AG04450 (cell line): ENCODE results near the gene ETV1. TPM values are rescaled to one million over a fixed set of nuclear protein-coding genes. Genes with fewer than 3 reads are reported as not detected.

Experiments used
- CTCF ChIA-PET: fragments of 300-600, 350-600 bp; formaldehyde crosslinking; extraction: SDS; loops from one replicate; lab custom pipeline; 2022; ENCODE audit warnings: antibody characterized with exemption, inconsistent platforms; lab: Charles Lee
- POLR2A ChIA-PET: fragments of 350-600 bp; formaldehyde crosslinking; extraction: SDS; loops from one replicate; lab custom pipeline; 2021; ENCODE audit warnings: antibody characterized with exemption, inconsistent platforms; lab: Yijun Ruan, JAX
- DNase-seq: peaks from one replicate; pipeline ENCODE4 v3.0.0-alpha.2; 2011; ENCODE audit warnings: low read depth, low spot score
- H3K27ac ChIP-seq: one replicate; pipeline ENCODE4 v1.5.1; 2012; ENCODE audit warnings: low read depth, low read length, control low read depth
- H3K27me3 ChIP-seq: one replicate; pipeline ENCODE4 v1.6.0; 2012; ENCODE audit warnings: low read length; ENCODE audit not compliant: control insufficient read depth, insufficient read depth
- H3K4me3 ChIP-seq: 2 replicates; pipeline ENCODE4 v1.5.1; 2011; ENCODE audit warnings: mild to moderate bottlenecking, low read depth, low read length, control low read depth
- H3K9me3 ChIP-seq: 2 replicates; pipeline ENCODE4 v1.5.1; 2012; ENCODE audit warnings: low read length; ENCODE audit not compliant: control insufficient read depth, insufficient read depth
- CTCF ChIP-seq: IDR thresholded peaks from 2 replicates; pipeline ENCODE4 v1.5.1; 2011; ENCODE audit warnings: low read depth, low read length, control low read depth, inconsistent platforms
- polyA minus RNA-seq: library from RNA; depleted of rRNA, polyadenylated mRNA; stranded (reverse); fragments of >200 nt; gene quantifications from 2 replicates; pipeline ENCODE4 v1.2.3, GENCODE V29; 2011; rRNA and poly(A)+ RNA removed
- polyA plus RNA-seq: library from polyadenylated mRNA; depleted of rRNA; stranded (reverse); fragments of >200 nt; gene quantifications from 2 replicates; pipeline ENCODE4 v1.2.3, GENCODE V29; 2011; rRNA removed

Gene ETV1
- polyA plus RNA-seq (14.9 and 16.9 TPM in 2 replicates), polyA minus RNA-seq (19.7 and 22.6 TPM in 2 replicates)

DNA sequence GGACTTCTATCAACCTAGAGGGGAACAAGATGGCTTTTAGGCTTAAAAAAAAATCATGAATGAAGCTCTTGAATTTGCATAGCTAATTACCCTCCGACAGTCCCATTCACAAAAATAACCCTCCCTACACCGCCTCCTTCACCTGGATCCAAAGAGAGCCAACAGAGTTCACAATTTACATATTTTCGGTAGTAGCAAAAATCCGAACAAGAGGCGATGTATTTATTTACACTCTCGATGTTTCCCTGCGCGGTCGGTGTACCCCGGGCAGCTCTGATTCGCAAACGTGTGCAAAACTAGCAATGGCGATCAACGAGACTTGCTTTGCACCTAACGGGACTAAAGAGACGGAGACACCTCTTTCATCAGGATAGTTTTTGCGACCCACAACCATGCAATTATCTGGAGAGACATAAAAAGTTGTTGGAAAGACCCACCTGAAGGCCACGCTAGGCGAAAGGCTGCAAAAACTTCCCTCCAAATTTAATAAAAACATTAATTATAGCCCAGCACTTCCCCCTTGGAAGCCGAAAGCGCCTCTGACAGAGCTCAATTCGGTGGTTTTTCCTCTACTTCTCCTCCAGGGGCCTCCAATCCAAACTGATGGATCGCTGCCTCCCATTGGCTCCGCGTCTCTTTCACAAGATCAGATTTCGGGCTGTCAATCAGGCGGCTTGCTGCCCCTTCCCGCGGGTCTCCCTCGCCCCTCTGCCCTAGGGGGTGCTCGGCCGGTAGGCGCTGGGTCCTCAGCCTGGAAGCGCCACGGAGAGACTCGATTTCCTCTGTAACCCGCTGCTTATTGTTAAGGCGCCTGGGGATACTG, at the start of gene ETV1:
TSS of gene ETV1 (minus strand) at position 541 of the 823 bp plus-strand sequence. CDS start 614 bp downstream, outside the sequence.
- ChIA-PET POLR2A (interaction anchor here (0.8 to 3.8 kb wide), 6 partner anchors 9 to 413 kb away, joined by 3 to 24 read pairs (median 5); no protein-coding TSS in a partner anchor), CTCF (interaction anchor here (0.8 to 2.4 kb wide), 19 partner anchors 9 to 709 kb away, joined by 3 to 15 read pairs (median 3); no protein-coding TSS in a partner anchor)
- TF ChIP-seq CTCF: peak; percentile 55
- DNase-seq: no peak
- Histone ChIP-seq H3K27me3 (no peaks in the 10 kb centered on the region), H3K27ac (peak within 1 kb of the TSS; percentile 58), H3K4me3 (peak within 1 kb of the TSS; percentile 81), H3K9me3 (no peaks in the 10 kb centered on the region)

DNA sequence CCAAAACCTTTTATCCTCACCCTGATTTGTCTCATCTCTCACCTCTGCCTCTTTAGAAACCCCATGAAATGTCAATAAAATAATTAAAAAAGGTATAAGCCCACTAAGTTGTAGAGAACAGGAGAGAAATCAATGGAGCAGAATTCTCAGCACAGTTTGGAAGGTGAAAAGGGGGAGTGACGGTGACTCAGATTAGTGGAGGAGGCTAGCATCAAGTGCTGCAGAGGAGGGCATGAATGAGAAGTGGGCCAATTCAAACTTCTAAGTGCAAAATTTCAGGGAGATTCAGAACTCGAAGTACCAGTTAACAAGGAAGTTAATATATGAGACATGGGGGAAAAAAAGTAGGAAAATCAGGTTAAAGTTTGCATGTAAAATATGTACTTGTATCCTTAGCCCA, 34.9 kb upstream of the ETV1 start:
- POLR2A ChIA-PET: no interaction called here
- no peaks in the 10 kb centered on the region for H3K9me3 ChIP-seq
- no peak for TF ChIP-seq CTCF
- H3K27ac ChIP-seq: no peak overlapping the region
- no peak for DNase-seq
- H3K27me3 ChIP-seq: no peaks in the 10 kb centered on the region
- CTCF ChIA-PET: no interaction called here
- H3K4me3 ChIP-seq: no peak overlapping the region

DNA sequence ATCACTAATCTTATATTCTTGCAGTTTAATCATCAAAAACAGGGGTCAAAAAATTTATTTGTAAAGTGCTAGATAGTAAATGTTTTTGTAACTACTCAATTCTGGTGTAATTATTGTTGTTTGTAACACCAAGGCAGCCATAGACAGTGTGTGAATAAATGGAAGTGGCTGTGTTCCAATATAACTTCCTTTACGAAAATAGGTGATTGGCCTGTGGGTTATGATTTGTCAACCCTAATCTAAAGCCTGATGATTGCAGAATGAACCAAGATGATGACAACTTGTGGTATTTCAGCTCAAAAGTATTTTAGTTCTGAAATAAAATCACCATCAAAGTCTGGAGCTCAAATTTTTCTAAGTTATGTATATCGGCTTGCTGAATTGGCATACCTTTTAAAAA, 34.4 kb upstream of the ETV1 start:
- no peak overlapping the region for H3K4me3 ChIP-seq
- no peaks in the 10 kb centered on the region for H3K27me3 ChIP-seq
- H3K27ac ChIP-seq: no peak overlapping the region
- no peak for TF ChIP-seq CTCF
- no peaks in the 10 kb centered on the region for H3K9me3 ChIP-seq
- ChIA-PET POLR2A (no interaction called here), CTCF (no interaction called here)
- DNase-seq: no peak

DNA sequence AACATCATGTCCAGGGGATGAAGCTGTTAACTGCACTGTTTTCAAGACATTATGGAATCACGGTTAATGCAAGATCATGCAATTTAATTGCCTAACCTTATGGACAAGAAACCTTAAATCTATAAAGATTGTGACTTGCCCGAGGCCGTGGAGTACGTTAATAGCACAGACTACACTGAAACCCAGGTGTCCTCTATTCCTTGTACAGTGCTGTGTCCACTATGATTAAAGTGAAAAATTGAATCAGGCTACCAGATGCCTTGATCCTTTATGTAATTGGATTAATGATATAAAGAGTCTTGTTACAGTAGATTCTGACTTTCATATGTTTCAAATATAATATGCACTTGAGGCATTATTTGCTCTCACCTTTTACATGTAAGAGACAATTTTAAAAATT, 33.9 kb upstream of the ETV1 start:
- POLR2A ChIA-PET: no interaction called here
- Histone ChIP-seq H3K4me3 (no peak overlapping the region), H3K27ac (no peak overlapping the region), H3K9me3 (no peaks in the 10 kb centered on the region), H3K27me3 (no peaks in the 10 kb centered on the region)
- CTCF ChIA-PET: no interaction called here
- TF ChIP-seq CTCF: no peak
- DNase-seq: no peak

GRCh38 chr7:14021069-14021468, 31.6 kb upstream of the ETV1 start:
- TF ChIP-seq CTCF: no peak
- Histone ChIP-seq H3K4me3 (no peak overlapping the region), H3K27ac (no peak overlapping the region), H3K9me3 (no peaks in the 10 kb centered on the region), H3K27me3 (no peaks in the 10 kb centered on the region)
- DNase-seq: peak; percentile 23
- ChIA-PET CTCF (interaction anchor here (0.6 to 1.2 kb wide), 4 partner anchors 9 to 496 kb away, joined by 3 to 5 read pairs (median 3); partner anchors contain the start of gene ETV1), POLR2A (no interaction called here)
